K562 (cell line): ENCODE results near the gene ITPRIPL2. TPM values are rescaled to one million over a fixed set of nuclear protein-coding genes. Genes with fewer than 3 reads are reported as not detected.

Source experiments
- ATAC-seq: fragments of 200-7000 bp; cut with Tn5 transposase; 3 replicates; pipeline ENCODE4 v1.9.1; 2020; ENCODE audit warnings: moderate library complexity
- Bru-seq: library from RNA; stranded (reverse); fragments of 400-500 nt; gene quantifications from one replicate; lab custom pipeline; 2021; lab: Mats Ljungman, UMichigan
- BruChase-seq, 2 experiments: library from RNA; stranded (reverse); fragments of 400-500 nt; gene quantifications; one replicate each; lab custom pipeline; 2021; lab: Mats Ljungman, UMichigan
- BruUV-seq: library from RNA; stranded (reverse); fragments of 400-500 nt; replicated peaks from 2 replicates; lab custom pipeline; 2021; lab: Mats Ljungman, UMichigan
- CTCF ChIA-PET: fragments of 300-600 bp; formaldehyde crosslinking; extraction: SDS; loops from one replicate; lab custom pipeline; 2021; ENCODE audit warnings: low intra/inter-chr PET ratio; lab: Yijun Ruan, JAX
- POLR2A ChIA-PET: fragments of 300-600, 350-650 bp; sonication (Branson Sonifier 250); formaldehyde crosslinking; extraction: SDS; loops from one replicate; lab custom pipeline; 2021; ENCODE audit warnings: antibody characterized with exemption, inconsistent platforms; lab: Yijun Ruan, JAX
- DNase-seq, 4 experiments: peaks; one replicate each; pipeline versions ENCODE4 v3.0.0 to v3.0.0-alpha.2; 2011 to 2018; ENCODE audit warnings: low spot score in 3 of 4, mixed read lengths in 3 of 4; ENCODE audit errors: extremely low read depth in 1 of 4
- FAIRE-seq: peaks from 2 replicates; lab custom pipeline; 2011; peaks lifted over from hg19 to GRCh38; lab: Jason Lieb, UNC
- H2AFZ ChIP-seq: 2 replicates; pipeline ENCODE4 v1.6.0; 2011; ENCODE audit warnings: low read depth, low read length, control low read depth, inconsistent platforms
- H3K27ac ChIP-seq: fragments of 200-600 bp; 3 replicates; pipeline ENCODE4 v1.8.0; 2011; ENCODE audit warnings: low read depth, mild to moderate bottlenecking, control low read depth, inconsistent platforms, low read length, moderate library complexity, mixed read lengths; ENCODE audit errors: extremely low read depth
- H3K27me3 ChIP-seq, 2 experiments: fragments of 300-600 bp in 1 of 2; 2 replicates in 1 of 2; 3 replicates in 1 of 2; pipeline versions ENCODE4 v1.6.0 to v1.8.0; 2011; ENCODE audit warnings: inconsistent platforms in 2 of 2, low read length in 2 of 2, mild to moderate bottlenecking in 1 of 2, mixed read lengths in 1 of 2, moderate library complexity in 1 of 2; ENCODE audit not compliant: control insufficient read depth in 2 of 2, insufficient read depth in 2 of 2
- H3K36me3 ChIP-seq: fragments of 300-600 bp; 3 replicates; pipeline ENCODE4 v1.8.0; 2011; ENCODE audit warnings: mild to moderate bottlenecking, low read length, inconsistent platforms; ENCODE audit not compliant: control insufficient read depth, insufficient read depth
- H3K4me1 ChIP-seq, 2 experiments: fragments of 200-600 bp in 1 of 2; replicated peaks in 1 of 2; 2 replicates in 1 of 2; 3 replicates in 1 of 2; pipeline versions ENCODE4 v1.5.1 to v1.8.0; 2011; ENCODE audit warnings: inconsistent platforms in 2 of 2, low read length in 2 of 2, mild to moderate bottlenecking in 1 of 2, mixed read lengths in 1 of 2, moderate library complexity in 1 of 2; ENCODE audit not compliant: control insufficient read depth in 2 of 2, insufficient read depth in 2 of 2
- H3K4me2 ChIP-seq: 2 replicates; pipeline ENCODE4 v1.6.1; 2011; ENCODE audit warnings: low read length, control low read depth, inconsistent platforms, mixed read lengths; ENCODE audit not compliant: insufficient read depth
- H3K4me3 ChIP-seq: fragments of 200-600 bp; sonication (generic), shearing (Covaris generic); 2 replicates; pipeline ENCODE4 v1.5.1; 2016; ENCODE audit warnings: control low read depth, inconsistent platforms
- H3K79me2 ChIP-seq: fragments of 200-600 bp; 3 replicates; pipeline ENCODE4 v1.8.0; 2011; ENCODE audit warnings: low read length, inconsistent platforms; ENCODE audit not compliant: control insufficient read depth, insufficient read depth
- H3K9ac ChIP-seq, 2 experiments: 2 replicates each; pipeline versions ENCODE4 v1.6.0 to v1.6.1; 2011; ENCODE audit warnings: low read depth in 2 of 2, low read length in 2 of 2, control low read depth in 1 of 2, inconsistent platforms in 1 of 2, mild to moderate bottlenecking in 1 of 2, mixed read lengths in 1 of 2; ENCODE audit not compliant: insufficient read depth in 1 of 2
- H3K9me1 ChIP-seq: one replicate; pipeline ENCODE4 v1.6.0; 2011; ENCODE audit warnings: inconsistent platforms, mild to moderate bottlenecking, low read length, moderate library complexity; ENCODE audit not compliant: control insufficient read depth, insufficient read depth
- H3K9me3 ChIP-seq: replicated peaks from 2 replicates; pipeline ENCODE4 v1.5.1; 2011; ENCODE audit warnings: low read depth, low read length, inconsistent platforms; ENCODE audit not compliant: control insufficient read depth, insufficient read depth
- H4K20me1 ChIP-seq: replicated peaks from 2 replicates; pipeline ENCODE4 v1.6.1; 2011; ENCODE audit warnings: low read length, inconsistent platforms, mixed read lengths; ENCODE audit not compliant: control insufficient read depth, insufficient read depth
- L3MBTL2 ChIP-seq: fragments of 450-650 bp; IDR thresholded peaks from 2 replicates; pipeline ENCODE4 v1.6.1; 2016; ENCODE audit warnings: mild to moderate bottlenecking, moderate library complexity
- MGA ChIP-seq: fragments of 450-650 bp; IDR thresholded peaks from 2 replicates; pipeline ENCODE4 v1.6.1; 2016; ENCODE audit warnings: mild to moderate bottlenecking, moderate library complexity
- WGBS: fragments of 100-300 bp; shearing (Covaris generic); methylation state at CpG from one replicate; pipeline ENCODE4 v1.1.6; 2016; ENCODE audit warnings: low coverage, mixed read lengths; ENCODE audit not compliant: insufficient coverage; ENCODE audit errors: missing lambda C conversion rate; 5-methylcytosine and 5-hydroxymethylcytosine counted together
- in situ Hi-C: fragments of 300-500 bp; cut with MboI; formaldehyde crosslinking; loops from 4 replicates; pipeline ENCODE4 v1.15.0; 2018; ENCODE audit warnings: inconsistent platforms, mixed read lengths
- intact Hi-C: fragments of 100-400 bp; cut with micrococcal nuclease; formaldehyde crosslinking; loops from 2 replicates; pipeline ENCODE4 v1.14.2; 2022
- long read RNA-seq, 3 experiments: library from polyadenylated mRNA in 2 of 3; library from RNA in 1 of 3; unstranded in 2 of 3; stranded (forward) in 1 of 3; transcript quantifications; one replicate each; pipeline ENCODE4 v2.0.0, GENCODE V29; 2019 to 2022
- polyA minus RNA-seq, 3 experiments: library from RNA; depleted of rRNA, polyadenylated mRNA; stranded (reverse); fragments of >200 nt; gene quantifications; 2 replicates each; pipeline ENCODE4 v1.2.3, GENCODE V29; 2011
- polyA plus RNA-seq, 8 experiments: library from polyadenylated mRNA; depleted of rRNA in 4 of 8; stranded (reverse) in 5 of 8; unstranded in 3 of 8; fragments of >200 nt; fragmentation: Nextera tagmentation in 2 of 8; fragmentation: Illumina TruSeq in 1 of 8; extraction: Ambion mirVana in 2 of 8; extraction: Trizol in 1 of 8; gene quantifications; 2 replicates each; pipeline versions ENCODE4 v1.2.1 to v1.2.3, GENCODE V29; 2011 to 2014; ENCODE audit warnings: inconsistent platforms in 1 of 8, missing spikeins in 1 of 8
- total RNA-seq, 7 experiments: library from RNA; depleted of rRNA in 6 of 7; stranded (reverse); fragments of >200 nt in 6 of 7; fragmentation: Illumina TruSeq in 2 of 7; extraction: Trizol in 2 of 7; gene quantifications; 2 replicates each; pipeline versions ENCODE4 v1.2.1 to v1.2.3, GENCODE V29; 2011 to 2021; ENCODE audit warnings: low replicate concordance in 1 of 7

ITPRIPL2 gene
- total RNA-seq (2011; cell fraction: chromatin; rRNA removed; ENCODE audit: low replicate concordance): 1.7 and 2.8 TPM in 2 replicates
- total RNA-seq (2011; cell fraction: nucleolus; rRNA removed): 2.4 and 2.8 TPM in 2 replicates
- 2.9 and 4.4 TPM in 2 replicates for total RNA-seq (2011; cell fraction: nucleoplasm; rRNA removed)
- 0.64 and 1.4 TPM in 2 replicates for total RNA-seq (2014; rRNA removed)
- total RNA-seq (2014; rRNA removed; fragmentation: Illumina TruSeq; extraction: Trizol): 0.76 and 0.80 TPM in 2 replicates
- 0.58 and 0.75 TPM in 2 replicates for total RNA-seq (2015; rRNA removed; fragmentation: Illumina TruSeq; extraction: Trizol)
- 2.1 and 2.2 TPM in 2 replicates for total RNA-seq (2021)
- 0.65 and 0.77 TPM in 2 replicates for polyA plus RNA-seq (2011; rRNA removed)
- 0.65 and 1.1 TPM in 2 replicates for polyA plus RNA-seq (2011; cell fraction: cytosol; rRNA removed)
- 0.66 and 1.5 TPM in 2 replicates for polyA plus RNA-seq (2011; cell fraction: nucleus; rRNA removed)
- 0.74 and 1.3 TPM in 2 replicates for polyA plus RNA-seq (2012)
- 0.48 and 0.54 TPM in 2 replicates for polyA plus RNA-seq (2014; fragmentation: Illumina TruSeq; extraction: Trizol)
- under 1 TPM; 0.04 to 0.11 TPM for polyA plus RNA-seq (2014; fragmentation: Nextera tagmentation; extraction: Ambion mirVana)
- polyA plus RNA-seq (2014; rRNA removed): 0.45 and 1.3 TPM in 2 replicates
- polyA minus RNA-seq (2011; rRNA and poly(A)+ RNA removed): 1.0 and 1.2 TPM in 2 replicates
- polyA minus RNA-seq (2011; cell fraction: cytosol; rRNA and poly(A)+ RNA removed): 1.2 and 1.8 TPM in 2 replicates
- 1.2 and 1.8 TPM in 2 replicates for polyA minus RNA-seq (2011; cell fraction: nucleus; rRNA and poly(A)+ RNA removed)
- Bru-seq, nascent RNA: percentile 53 among the genes with signal in this experiment
- percentile 50 among the genes with signal in this experiment for BruChase-seq, experiment 1, labeled RNA remaining after a 2-hour chase
- percentile 54 among the genes with signal in this experiment for BruChase-seq, experiment 2, labeled RNA remaining after a 6-hour chase
- long read RNA-seq, experiment 1, full-length matches to known transcripts: 2 of 2 reads
- long read RNA-seq, experiment 1, partial matches to known transcripts: 0 of 2 reads
- long read RNA-seq, experiment 1, other reads (novel, unspliced or antisense): 0 of 2 reads
- long read RNA-seq, experiment 2, full-length matches to known transcripts: 1 of 1 reads
- long read RNA-seq, experiment 2, partial matches to known transcripts: 0 of 1 reads
- long read RNA-seq, experiment 2, other reads (novel, unspliced or antisense): 0 of 1 reads
- long read RNA-seq, experiment 3: 0 reads

DNA sequence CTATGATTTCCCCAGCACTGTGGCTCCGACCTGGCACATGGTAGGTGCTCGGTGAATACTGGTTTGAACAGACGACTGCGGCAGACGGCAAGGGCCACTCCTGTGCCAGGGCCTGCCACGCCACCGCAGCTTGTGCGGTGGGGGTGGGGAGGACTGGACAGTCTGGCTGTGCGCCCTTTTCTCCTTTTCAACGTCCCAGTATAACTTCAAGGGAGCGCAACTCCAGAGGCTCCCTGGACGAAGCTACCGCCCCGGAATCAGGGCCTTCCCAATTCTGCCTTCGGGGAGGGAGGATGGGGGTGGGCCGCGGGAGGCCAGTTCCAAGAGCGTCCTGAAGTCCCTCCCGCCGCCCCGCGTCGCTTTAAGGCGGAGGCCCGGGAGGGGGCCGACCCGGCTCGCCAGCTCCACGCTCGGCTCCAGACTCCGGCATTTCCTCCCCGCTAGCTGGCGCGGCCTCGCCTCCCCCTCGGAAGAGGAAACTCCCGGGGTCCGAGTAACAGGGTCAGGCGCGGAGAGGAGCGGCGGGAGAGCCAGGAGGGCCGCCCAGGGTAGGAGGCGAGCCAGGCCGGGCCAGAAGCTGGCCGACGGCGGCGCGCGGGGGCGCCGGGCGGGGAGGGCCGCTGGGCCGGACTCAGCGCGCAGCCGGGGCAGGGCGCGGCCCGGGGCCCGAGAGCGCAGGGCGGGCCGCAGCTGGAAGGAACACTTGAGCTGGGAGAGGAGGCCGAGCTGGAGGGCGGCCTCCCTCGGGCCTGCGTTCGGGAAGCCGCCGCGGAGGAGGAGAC is at the start of gene ITPRIPL2:
Gene ITPRIPL2, plus strand, starts transcription at position 388 of the 782 bp plus-strand sequence. CDS start 498 bp downstream, outside the sequence.
- H3K9ac ChIP-seq: peak within 1 kb of the TSS; percentile 51 to 91; a peak in 3 of 4 replicates
- ChIA-PET CTCF (no interaction called here), POLR2A (interaction anchor here (0.6 to 1.8 kb wide), 6 partner anchors 10 to 66 kb away, joined by 3 to 7 read pairs (median 3); no protein-coding TSS in a partner anchor)
- no peaks in the 10 kb centered on the region for H3K27me3 ChIP-seq
- no peaks in the 10 kb centered on the region for H3K36me3 ChIP-seq
- H3K4me3 ChIP-seq: peak within 1 kb of the TSS; percentile 47
- 22% methylated on average over 11 of the region's 74 CpGs for WGBS
- no peaks in the 10 kb centered on the region for H4K20me1 ChIP-seq
- FAIRE-seq: no peak
- H3K9me3 ChIP-seq: no peaks in the 10 kb centered on the region
- BruUV-seq: no TSS peak
- ATAC-seq: peak; percentile 86
- in situ Hi-C loops: no loop called here
- peak within 1 kb of the TSS; percentile 90 for H2AFZ ChIP-seq
- no peaks in the 10 kb centered on the region for H3K79me2 ChIP-seq
- H3K4me1 ChIP-seq: peaks cover 20 to 32% of the 10 kb centered on the region in 2 experiments
- peak within 1 kb of the TSS; percentile 65 for H3K4me2 ChIP-seq
- intact Hi-C loops: no loop called here
- H3K27ac ChIP-seq: peak within 1 kb of the TSS; percentile 40; the same call in 1 of the 3 replicates
- peak; percentile 66 to 81 (median 76) for DNase-seq
- H3K9me1 ChIP-seq: no peaks in the 10 kb centered on the region
- TF ChIP-seq L3MBTL2 (peak; percentile 54; the same call in 1 of the 2 replicates), MGA (0 out of 2 replicates have a peak, but pooled peaks have one; percentile 27)
